Measurements from ENCODE around the gene ANAPC16.

DNA sequence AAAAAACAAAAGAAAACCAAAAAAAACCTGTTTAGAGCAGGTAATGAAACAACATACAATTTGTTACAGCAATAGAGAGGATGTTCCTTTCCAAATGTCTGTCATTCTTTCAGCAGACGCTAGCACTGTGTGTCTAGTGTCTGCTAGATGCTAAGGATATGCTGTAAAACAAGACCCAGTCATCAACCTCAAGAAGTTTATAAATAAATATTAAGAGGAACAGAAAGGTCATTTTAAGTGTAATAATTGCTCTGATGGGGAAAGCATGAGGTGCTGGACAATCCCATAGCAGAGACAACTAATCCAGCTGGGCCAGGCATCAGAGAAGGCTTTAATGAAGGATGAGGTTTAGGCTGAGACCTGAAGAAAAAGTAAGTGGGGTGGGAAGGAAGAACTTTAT, 23.6 kb downstream of the ANAPC16 start:
- TF ChIP-seq EZH2phosphoT487 (IDR thresholded peaks at IDR 0.05; ENCODE audit: insufficient read depth, low read depth) (no peak), EZH2 (IDR thresholded peaks at IDR 0.05; ENCODE audit: insufficient read depth, poor library complexity, severe bottlenecking) (no peak)
